Left lung (tissue), 10 donors: ENCODE measurements around the gene HRC. TPM values are rescaled to one million over a fixed set of nuclear protein-coding genes. Genes with fewer than 3 reads are reported as not detected.
"Not testable (repeated sequence)": the region's sequence is repeated elsewhere in the genome, so short reads cannot be mapped to it uniquely, and the experiment has no call there.

Experiments used
- ATAC-seq: fragments of 200-7000 bp; cut with Tn5 transposase; one replicate; pipeline ENCODE4 v1.9.1; 2020; ENCODE audit warnings: moderate library complexity
- DNase-seq, 4 donors: peaks; one replicate each; pipeline ENCODE4 v3.0.0-alpha.2; 2013 to 2020
- H3K27ac ChIP-seq, 2 donors: fragments of 200-600 bp; sonication (generic) in 1 of 2; one replicate each; pipeline versions ENCODE4 v1.5.0 to v1.8.0; 2020 to 2021
- H3K27me3 ChIP-seq, 2 donors: fragments of 200-600 bp; sonication (generic) in 1 of 2; one replicate each; pipeline versions ENCODE4 v1.5.0 to v1.8.0; 2020 to 2021
- H3K36me3 ChIP-seq, 2 donors: fragments of 200-600 bp; sonication (generic) in 1 of 2; one replicate each; pipeline versions ENCODE4 v1.5.0 to v1.8.0; 2020 to 2021
- H3K4me1 ChIP-seq, 2 donors: fragments of 200-600 bp; one replicate each; pipeline ENCODE4 v1.8.0; 2021
- H3K4me3 ChIP-seq, 2 donors: fragments of 200-600 bp; sonication (generic) in 1 of 2; one replicate each; pipeline versions ENCODE4 v1.5.0 to v1.8.0; 2020 to 2021; ENCODE audit warnings: mild to moderate bottlenecking in 1 of 2
- H3K9me3 ChIP-seq, 2 donors: fragments of 200-600 bp; sonication (generic) in 1 of 2; one replicate each; pipeline versions ENCODE4 v1.5.0 to v1.8.0; 2020 to 2021
- intact Hi-C, 2 donors: fragments of 100-400 bp; cut with DNase I; formaldehyde crosslinking; loops; one replicate each; pipeline versions ENCODE4 v1.11.2 to v1.14.2; 2022
- polyA plus RNA-seq, 6 donors: library from polyadenylated mRNA; unstranded; fragments of 120-200 nt; gene quantifications; one replicate each; pipeline ENCODE4 v1.2.1, GENCODE V29; 2013; ENCODE audit not compliant: insufficient read length in 6 of 6
- total RNA-seq, 2 donors: library from RNA; stranded (reverse); fragmentation: NEBNext Ultra II Directional; extraction: Animal tissue kit (Norgen Biotek cat#: 25700); gene quantifications; one replicate each; pipeline ENCODE4 v1.2.1, GENCODE V29; 2021
- TF ChIP-seq, protein P1 (sequence below), 2 donors: fragments of 200-600 bp; sonication (generic) in 1 of 2; IDR thresholded peaks; one replicate each; pipeline versions ENCODE4 v1.5.0 to v1.8.0; 2021; ENCODE audit warnings: antibody characterized with exemption in 2 of 2
- donor health status: DM: no; HTN: yes; CAD: no.
- donor health status: DM: no; HTN: no; CAD: no.

HRC gene
- total and polyA plus RNA-seq, 8 donors: 0.26 to 16.4 (median 9.5) TPM

GRCh38 chr19:49128545-49129237 lies 26.5 kb downstream of the HRC start:
- Histone ChIP-seq H3K36me3 (no peaks in the 10 kb centered on the region), H3K27me3 (peaks cover 0 to 11% of the 10 kb centered on the region in 2 donors), H3K9me3 (no peaks in the 10 kb centered on the region), H3K4me3 (peak overlapping the region in 1 of 2 donors; percentile 32), H3K27ac (peak overlapping the region in 1 of 2 donors; percentile 45), H3K4me1 (peaks cover 0 to 23% of the 10 kb centered on the region in 2 donors)
- no peak for ATAC-seq
- TF ChIP-seq, protein P1, sequence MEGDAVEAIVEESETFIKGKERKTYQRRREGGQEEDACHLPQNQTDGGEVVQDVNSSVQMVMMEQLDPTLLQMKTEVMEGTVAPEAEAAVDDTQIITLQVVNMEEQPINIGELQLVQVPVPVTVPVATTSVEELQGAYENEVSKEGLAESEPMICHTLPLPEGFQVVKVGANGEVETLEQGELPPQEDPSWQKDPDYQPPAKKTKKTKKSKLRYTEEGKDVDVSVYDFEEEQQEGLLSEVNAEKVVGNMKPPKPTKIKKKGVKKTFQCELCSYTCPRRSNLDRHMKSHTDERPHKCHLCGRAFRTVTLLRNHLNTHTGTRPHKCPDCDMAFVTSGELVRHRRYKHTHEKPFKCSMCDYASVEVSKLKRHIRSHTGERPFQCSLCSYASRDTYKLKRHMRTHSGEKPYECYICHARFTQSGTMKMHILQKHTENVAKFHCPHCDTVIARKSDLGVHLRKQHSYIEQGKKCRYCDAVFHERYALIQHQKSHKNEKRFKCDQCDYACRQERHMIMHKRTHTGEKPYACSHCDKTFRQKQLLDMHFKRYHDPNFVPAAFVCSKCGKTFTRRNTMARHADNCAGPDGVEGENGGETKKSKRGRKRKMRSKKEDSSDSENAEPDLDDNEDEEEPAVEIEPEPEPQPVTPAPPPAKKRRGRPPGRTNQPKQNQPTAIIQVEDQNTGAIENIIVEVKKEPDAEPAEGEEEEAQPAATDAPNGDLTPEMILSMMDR (IDR thresholded peaks at IDR 0.05): no peak
- DNase-seq: no peak
- intact Hi-C loops: no loop called here

DNA sequence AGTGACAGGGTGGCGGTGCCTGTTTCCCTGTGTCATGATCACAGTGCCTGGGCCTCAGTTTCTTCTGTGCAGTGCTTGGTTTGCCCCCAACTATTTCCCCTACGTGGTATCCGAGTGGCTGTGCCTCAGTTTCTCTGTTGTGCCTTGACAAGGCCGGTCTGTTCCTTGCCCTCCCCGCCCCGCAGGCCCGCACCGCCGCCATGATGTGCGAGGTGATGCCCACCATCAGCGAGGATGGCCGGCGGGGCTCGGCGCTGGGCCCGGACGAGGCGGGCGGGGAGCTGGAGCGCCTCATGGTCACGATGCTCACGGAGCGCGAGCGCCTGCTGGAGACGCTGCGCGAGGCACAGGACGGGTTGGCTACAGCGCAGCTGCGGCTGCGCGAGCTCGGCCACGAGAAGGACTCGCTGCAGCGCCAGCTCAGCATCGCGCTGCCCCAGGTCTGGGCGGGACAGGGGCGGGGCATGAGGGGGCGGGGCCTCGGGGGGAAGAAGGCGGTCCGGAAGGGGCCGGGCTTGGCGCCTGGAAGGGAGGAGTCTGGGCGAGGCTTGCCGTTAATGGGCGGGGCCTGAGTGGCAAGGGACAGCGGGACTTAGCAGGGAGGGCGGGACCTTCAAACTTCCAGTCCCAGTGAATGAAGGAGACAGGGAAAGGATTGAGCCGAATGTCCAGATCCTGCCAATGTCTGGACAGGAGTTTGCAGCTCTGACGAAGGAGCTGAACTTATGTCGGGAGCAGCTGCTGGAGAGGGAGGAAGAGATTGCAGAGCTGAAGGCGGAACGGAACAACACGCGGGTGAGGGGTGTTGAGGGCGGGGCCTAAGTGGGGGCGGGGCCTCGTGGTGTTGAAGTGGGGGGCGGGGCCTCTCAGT lies 27.3 kb downstream of the HRC start:
- peak; percentile 96 to 98 (median 98) for DNase-seq
- Histone ChIP-seq H3K9me3 (no peaks in the 10 kb centered on the region), H3K27me3 (peaks cover 0 to 4% of the 10 kb centered on the region in 2 donors), H3K27ac (peak overlapping the region; percentile 44 to 45), H3K36me3 (no peaks in the 10 kb centered on the region), H3K4me1 (peaks cover 0 to 15% of the 10 kb centered on the region in 2 donors), H3K4me3 (peak overlapping the region in 1 of 2 donors; percentile 32)
- ATAC-seq: peak; percentile 99
- TF ChIP-seq, protein P1 (IDR thresholded peaks at IDR 0.05): peak in 1 of 2 donors; percentile 25
- intact Hi-C loops: no loop called here

GRCh38 chr19:49127225-49127624 lies 28.0 kb downstream of the HRC start:
- Histone ChIP-seq H3K4me3 (peak overlapping the region in 1 of 2 donors; percentile 32), H3K4me1 (peaks cover 0 to 13% of the 10 kb centered on the region in 2 donors)
- DNase-seq, H3K27me3 ChIP-seq, H3K27ac ChIP-seq, H3K9me3 ChIP-seq, H3K36me3 ChIP-seq, ATAC-seq, intact Hi-C loops: not testable (repeated sequence)

DNA sequence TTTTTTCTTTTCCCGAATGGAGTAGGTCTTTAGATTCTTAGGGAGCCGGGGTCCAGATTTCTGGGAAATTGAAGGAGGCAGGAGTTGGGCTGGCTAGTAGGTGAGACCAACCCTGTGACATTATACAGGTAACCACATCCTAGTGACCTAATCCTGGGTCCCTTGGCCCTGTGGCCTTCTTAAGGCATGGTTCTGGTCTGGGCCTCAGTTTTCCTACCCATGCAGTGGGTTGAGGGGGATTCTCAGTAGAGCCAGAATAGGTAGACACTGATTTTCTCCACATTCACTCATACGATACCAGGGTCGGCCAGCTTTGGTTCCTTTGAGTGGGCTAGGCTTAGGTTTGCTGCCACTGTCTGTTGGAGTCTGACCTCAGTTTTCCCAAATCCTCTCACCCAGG lies 28.6 kb downstream of the HRC start:
- TF ChIP-seq, protein P1 (IDR thresholded peaks at IDR 0.05): no peak
- intact Hi-C loops: no loop called here
- no peak for ATAC-seq
- DNase-seq: no peak
- Histone ChIP-seq H3K9me3 (no peaks in the 10 kb centered on the region), H3K27me3 (peaks cover 0 to 5% of the 10 kb centered on the region in 2 donors), H3K27ac (no peak overlapping the region), H3K4me3 (no peak overlapping the region), H3K36me3 (no peaks in the 10 kb centered on the region), H3K4me1 (peaks cover 0 to 13% of the 10 kb centered on the region in 2 donors)

- H3K36me3 ChIP-seq: no peaks in the 10 kb centered on the region
- DNase-seq: no peak
- no peak for ATAC-seq
- H3K4me1 ChIP-seq: peaks cover under 1 to 16% of the 10 kb centered on the region in 2 donors
- H3K27ac ChIP-seq: no peak overlapping the region
- TF ChIP-seq, protein P1 (IDR thresholded peaks at IDR 0.05): no peak
- H3K4me3 ChIP-seq: no peak overlapping the region
- no peaks in the 10 kb centered on the region for H3K9me3 ChIP-seq
- intact Hi-C loops: no loop called here
- H3K27me3 ChIP-seq: peaks cover 5 to 19% of the 10 kb centered on the region in 2 donors
These were observed 30.0 kb downstream of the HRC start for GRCh38 chr19:49125025-49125731.

DNA sequence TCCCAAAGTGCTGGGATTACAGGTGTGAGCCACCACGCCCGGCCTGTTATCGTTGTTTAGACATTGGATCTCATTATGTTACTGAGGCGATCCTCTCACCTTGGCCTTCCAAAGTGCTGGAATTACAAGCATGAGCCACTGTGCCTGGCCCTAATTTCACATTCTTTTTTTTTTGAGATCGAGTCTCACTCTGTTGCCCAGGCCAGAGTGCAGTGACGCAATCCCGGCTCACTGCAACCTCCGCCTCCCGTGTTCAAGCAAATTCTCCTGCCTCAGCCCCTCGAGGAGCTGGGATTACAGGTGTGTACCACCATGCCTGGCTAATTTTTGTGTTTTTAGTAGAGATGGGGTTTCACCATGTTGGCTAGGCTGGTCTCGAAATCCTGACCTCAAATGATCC lies 31.9 kb downstream of the HRC start:
- DNase-seq, H3K9me3 ChIP-seq, H3K4me3 ChIP-seq, H3K36me3 ChIP-seq, intact Hi-C loops, H3K27ac ChIP-seq, ATAC-seq: not testable (repeated sequence)
- H3K27me3 ChIP-seq: peaks cover 7 to 31% of the 10 kb centered on the region in 2 donors
- peaks cover 10 to 25% of the 10 kb centered on the region in 2 donors for H3K4me1 ChIP-seq

DNA sequence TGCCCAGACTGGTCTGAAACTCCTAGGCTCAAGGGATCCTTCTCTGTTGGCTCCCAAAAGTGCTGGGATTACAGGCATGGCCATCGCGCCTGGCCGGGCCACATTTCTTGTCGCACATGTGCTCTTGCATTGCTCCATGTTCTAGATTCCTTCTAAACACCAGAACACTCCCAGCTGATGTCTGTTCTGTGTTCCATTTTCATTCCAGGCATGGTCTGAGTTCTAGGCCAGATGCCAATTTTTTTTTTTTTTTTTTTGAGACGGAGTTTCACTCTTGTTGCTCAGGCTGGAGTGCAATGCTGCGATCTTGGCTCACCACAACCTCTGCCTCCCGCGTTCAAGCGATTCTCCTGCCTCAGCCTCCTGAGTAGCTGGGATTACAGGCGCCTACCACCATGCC lies 33.4 kb downstream of the HRC start:
- H3K36me3 ChIP-seq, H3K27ac ChIP-seq, ATAC-seq, H3K9me3 ChIP-seq, DNase-seq, intact Hi-C loops, H3K4me3 ChIP-seq: not testable (repeated sequence)
- H3K4me1 ChIP-seq: peaks cover 15 to 32% of the 10 kb centered on the region in 2 donors
- peaks cover 7 to 31% of the 10 kb centered on the region in 2 donors for H3K27me3 ChIP-seq
